PC-9 (cell line): ENCODE results near the gene ANK2.

Source experiments
- EZH2 ChIP-seq: fragments of 200-600 bp; sonication (generic); IDR thresholded peaks from 2 replicates; pipeline ENCODE4 v1.8.0; 2017; ENCODE audit warnings: antibody characterized with exemption, low read depth
- TF ChIP-seq, protein P1 (sequence below): fragments of 200-600 bp; sonication (generic); conservative IDR thresholded peaks from 2 replicates; pipeline ENCODE4 v1.6.1; 2017; ENCODE audit warnings: mixed run types, antibody characterized with exemption, mild to moderate bottlenecking, moderate library complexity

GRCh38 chr4:113389160-113389559, 339.7 kb downstream of the ANK2 start:
- TF ChIP-seq, protein P1, sequence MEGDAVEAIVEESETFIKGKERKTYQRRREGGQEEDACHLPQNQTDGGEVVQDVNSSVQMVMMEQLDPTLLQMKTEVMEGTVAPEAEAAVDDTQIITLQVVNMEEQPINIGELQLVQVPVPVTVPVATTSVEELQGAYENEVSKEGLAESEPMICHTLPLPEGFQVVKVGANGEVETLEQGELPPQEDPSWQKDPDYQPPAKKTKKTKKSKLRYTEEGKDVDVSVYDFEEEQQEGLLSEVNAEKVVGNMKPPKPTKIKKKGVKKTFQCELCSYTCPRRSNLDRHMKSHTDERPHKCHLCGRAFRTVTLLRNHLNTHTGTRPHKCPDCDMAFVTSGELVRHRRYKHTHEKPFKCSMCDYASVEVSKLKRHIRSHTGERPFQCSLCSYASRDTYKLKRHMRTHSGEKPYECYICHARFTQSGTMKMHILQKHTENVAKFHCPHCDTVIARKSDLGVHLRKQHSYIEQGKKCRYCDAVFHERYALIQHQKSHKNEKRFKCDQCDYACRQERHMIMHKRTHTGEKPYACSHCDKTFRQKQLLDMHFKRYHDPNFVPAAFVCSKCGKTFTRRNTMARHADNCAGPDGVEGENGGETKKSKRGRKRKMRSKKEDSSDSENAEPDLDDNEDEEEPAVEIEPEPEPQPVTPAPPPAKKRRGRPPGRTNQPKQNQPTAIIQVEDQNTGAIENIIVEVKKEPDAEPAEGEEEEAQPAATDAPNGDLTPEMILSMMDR: no peak
- TF ChIP-seq EZH2: no peak
